IPS DF 19.7 (cell line): ENCODE results near the gene FKRP.

Experiments used
- DNase-seq: peaks from one replicate; pipeline ENCODE4 v3.0.0-alpha.2; 2013; ENCODE audit warnings: low read depth, low spot score

FKRP gene

DNA sequence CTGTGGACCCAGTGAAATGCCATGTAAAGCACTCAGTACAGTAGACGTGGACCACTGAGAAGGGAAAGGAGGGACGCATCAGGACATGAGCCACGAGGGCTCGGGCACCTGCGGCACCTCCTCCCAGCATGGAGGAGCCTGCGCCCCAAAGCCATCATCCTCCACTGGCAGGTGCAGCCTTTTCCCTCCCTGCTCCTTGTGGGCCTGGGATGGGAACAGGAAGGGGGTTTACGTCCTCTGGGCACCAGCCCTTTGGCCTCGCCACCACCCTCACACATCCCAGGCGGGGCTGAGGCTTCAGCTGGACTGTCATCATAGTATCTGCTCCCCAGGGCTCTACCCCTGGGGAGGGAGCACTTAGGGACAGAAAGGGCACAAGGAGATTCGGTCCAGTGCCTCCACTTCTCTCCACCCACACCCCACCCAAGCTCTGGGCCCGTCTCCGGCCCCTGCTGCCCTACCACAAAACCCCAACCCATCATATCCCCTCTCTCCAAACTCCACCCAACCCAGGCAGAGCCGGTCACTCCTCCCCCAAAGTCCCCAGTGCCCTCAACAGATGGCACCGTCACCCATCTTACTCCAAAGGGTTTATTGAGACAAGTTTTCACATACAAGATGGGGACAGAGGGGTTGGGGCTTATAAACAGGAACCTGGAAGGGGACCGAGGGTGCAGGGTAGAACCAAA, 26.8 kb upstream of the FKRP start:
- no peak for DNase-seq

DNA sequence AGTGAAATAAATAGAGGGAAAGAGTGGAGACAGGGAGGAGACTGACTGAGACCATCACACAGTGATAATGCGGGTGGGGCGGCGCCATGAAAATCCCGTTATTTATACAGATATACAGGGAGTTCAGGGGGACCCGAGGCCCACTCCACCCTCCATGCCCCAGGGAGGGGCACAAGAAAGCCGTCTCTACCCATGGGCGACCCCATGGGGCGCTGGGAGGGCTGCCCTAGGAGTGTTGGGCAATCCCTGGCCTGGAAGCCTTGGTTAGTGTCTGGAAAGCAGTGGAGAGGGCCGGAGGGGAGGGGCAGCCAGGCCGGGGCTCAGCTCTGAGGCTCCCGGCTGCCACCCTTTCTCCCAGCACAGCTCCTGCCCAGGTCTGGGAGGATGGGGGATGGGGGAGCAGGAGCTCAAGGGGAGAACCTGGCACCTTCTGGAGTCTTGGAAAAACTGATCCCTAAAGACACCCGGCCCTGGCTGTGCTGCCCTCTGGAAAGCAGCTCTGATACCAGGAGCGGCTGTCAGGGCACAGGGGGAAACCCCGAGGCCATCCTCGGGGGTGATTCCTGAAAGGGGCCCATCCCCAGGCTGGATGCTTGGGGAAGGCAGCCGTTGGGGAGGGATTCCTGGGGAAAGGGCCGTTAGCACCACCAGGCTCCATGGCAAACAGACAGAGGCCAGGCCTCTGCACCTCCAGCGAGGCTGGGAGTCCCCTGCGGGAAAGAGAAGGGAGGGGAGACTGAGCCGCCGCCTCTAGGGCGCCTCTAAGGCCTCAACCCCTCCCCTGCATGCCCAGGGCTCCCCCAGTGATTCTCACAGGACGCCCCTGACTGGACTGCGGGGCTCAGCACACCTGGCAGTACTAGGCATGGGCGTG, 26.0 kb upstream of the FKRP start:
- no peak for DNase-seq

DNA sequence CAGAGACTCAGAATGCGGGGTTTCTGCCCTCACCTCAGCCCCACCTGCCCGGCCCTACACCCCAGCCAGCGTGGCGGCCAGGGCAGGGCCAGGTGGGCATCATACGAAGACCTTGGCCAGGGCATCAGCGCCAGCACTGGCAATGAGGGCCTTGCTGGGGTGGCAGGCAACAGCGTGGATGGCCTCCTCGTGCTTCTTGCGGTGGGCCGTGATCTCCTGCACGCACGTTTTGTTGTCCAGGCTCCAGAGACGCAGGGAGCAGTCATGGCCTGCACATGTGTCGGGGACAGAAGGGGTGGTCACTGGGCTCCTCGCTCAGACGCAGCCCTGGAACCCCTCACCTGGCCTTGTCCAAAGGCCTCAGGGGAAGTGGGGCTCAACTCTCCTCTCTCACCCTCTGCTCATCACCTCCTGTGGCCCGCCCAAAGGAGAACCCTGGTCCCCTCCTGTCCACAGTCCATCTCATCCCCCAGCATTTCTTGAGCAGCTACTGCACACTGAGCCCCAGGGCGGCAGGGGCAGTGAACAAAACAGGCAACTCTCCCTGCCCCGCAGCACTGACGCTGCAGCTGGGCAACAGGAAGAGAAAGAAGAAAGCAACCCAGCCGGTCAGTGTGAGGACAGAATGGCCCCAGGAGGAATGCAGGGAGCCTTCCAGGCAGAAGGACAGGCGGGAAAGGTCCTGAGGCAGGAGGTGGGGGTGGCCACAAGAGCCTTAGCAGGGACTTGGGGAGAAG, 25.2 kb upstream of the FKRP start:
- no peak for DNase-seq

DNA sequence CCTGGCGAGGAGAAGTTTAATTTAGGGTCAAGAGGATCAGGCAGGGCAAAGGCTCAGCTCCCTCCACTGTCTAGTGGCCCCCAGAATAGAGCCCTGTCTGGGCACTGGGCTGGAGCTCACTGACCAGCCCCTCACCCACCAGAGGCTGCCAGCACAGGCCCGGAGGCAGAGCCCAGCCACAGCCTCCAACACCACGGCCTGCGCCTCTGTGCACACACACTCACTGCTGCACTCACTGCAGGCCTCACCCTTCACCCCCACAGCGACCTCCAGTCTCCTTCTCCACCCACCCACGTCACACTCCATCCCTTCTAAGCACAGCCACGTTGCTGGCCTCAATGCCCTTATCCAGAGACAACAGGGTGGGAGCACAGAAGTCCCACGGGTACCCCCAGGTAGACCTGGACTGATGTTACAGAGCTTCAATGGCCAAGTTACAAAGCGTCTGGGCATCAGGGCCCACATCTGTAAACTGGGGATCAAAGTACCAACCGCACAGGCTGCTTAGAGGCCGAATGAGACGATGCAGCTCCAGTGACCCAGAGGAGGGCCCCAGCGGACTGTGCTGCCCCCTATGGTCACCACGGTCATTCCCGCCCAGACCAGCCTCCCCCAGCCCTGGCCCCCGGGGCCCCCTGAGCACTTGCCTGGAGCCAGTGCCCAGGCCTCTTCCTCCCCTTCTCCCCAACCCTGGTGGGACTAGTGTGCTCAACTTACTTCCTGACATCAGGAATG, 24.4 kb upstream of the FKRP start:
- DNase-seq: no peak

DNA sequence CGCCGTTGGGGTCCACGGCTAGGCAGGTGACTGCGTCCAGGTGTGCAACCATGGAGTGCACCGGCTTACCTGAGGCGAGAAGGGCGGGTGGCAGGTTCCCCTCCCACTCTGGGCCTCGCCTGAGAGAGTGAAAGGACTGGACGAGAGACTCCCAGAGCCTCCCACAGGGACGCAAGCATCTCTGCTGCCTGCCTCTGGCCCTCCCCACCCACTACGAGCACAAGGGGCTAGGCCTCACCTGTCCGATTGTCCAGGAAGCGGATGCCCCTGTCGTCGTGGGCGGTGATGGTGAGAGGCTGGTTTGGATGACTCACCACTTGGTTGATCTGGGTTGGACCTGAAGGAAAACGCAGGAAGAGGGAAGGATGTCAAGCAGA, 23.9 kb upstream of the FKRP start:
- no peak for DNase-seq

DNA sequence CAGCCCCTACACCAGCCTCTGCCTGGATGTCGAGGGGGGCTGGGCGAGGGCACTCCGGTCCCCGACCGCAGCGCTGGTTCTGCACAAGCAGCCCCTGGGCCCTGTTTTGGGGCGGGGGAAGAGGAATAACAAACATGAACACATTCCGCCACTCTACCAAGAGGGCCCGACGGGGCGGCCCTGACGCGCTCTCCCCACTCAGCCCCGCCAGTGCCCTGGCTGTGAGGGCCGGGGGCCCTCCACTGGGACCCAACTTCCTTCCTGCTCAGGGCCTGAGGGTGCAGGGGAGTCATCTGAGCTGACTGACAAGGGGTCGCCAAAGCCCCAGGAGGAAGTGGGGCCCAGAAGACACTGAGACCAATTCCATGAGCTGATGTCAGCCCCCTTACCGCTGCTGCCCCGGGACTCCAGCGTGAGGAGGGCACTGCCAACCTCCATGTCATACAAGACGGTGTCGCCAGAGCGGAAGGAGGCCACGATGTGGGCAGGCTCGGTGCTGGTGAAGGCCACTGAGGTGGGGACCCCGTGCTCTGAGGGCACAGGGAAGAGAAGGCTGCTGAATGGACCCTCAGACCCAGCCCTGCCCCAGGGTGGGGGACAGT, 23.3 kb upstream of the FKRP start:
- no peak for DNase-seq

DNA sequence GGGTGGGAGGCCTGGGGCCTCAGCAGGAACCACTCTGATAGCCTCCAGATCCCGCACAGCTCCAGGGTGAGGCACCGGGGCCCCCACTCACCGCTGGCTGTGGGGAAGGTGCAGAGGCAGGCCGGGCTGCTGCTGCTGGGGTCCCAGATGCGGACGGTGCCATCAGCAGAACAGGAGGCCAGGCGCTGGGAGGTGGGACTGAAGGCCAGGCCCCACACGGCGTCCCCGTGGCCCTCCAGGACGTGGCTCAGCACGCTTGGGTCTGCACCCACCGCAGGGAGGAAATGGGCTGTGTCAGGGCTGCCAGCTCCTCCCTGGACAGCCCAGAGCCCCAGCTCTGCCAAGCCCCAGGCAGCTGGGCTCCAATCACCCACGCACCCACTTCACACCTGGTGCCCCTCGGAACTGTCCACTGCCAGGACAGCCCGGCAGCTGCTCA, 22.8 kb upstream of the FKRP start:
- no peak for DNase-seq

DNA sequence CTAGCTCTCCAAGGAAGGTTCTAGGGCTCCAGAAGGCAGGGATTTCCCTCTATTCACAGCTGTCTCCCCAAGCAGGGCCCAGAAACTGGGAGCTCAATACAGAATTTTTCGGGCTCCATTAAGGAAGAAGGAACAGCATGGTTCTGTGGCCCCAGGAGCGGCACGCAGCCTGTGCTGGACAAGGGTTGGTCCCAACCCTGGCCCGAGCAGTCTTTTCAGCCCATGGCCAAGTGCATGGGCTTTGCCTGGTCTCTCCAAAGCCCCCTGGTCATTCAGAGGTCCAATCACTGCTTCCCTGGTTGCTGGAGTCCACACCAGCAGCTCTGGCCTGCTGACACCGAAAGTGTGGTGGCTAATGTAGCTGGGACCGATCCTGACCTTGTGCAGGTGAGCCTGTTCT, 22.4 kb upstream of the FKRP start:
- DNase-seq: no peak

DNA sequence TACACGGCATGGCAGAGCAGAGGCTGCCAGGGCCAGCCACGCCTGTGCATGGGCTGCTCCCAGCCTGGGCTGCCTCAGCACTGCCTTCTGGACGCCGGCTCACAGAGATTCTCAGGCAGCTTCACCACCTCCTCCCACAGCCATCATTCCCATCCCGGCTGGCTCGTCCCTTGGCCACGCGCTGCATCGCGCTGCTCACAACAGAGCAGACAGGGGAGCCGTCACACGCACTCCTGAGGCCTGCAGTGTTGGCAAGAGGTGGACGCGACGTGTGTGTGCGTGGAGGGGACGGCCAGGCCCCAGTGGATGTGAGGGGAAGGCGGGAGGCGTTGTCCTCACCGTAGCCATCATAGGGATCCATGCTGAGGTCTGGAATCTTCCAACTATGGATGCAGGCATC, 21.4 kb upstream of the FKRP start:
- DNase-seq: no peak

DNA sequence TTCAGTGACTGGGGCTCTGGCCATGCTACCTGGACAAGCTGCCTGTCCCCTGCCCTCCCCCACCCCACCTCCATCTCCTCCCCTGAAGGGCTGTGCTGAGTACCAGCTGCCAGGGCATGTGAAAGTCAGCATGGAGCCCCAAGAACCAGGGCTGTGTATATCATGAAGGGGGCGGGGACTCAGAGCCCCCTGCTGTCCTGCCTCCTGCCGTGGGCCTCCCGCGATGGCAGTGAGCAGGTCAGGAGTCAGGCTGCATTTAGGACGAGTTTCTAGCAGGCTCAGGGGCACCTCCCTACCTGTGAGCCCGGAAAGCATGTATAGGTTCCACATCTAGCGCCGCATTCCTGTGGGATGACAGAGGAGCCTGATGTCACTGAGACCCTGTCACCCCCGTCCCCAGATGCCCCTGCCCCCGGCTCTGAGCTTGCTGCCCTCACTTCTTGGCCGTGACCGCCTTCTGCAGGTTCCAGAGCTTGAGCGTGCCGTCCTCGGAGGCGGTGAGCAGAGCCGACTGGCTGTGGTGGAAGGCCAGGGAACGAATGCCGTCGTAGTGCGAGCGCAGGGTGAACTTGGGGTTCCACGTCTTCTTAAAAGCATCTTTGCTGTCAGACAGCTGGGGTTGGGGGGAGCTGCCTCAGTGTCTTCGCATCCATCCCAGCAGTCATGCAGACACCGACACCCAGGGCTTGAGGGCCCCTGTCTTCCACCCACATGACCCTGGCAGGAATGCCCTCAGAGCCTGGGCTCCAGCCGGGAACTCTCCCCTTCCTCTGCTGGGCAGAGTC, 20.6 kb upstream of the FKRP start:
- no peak for DNase-seq

DNA sequence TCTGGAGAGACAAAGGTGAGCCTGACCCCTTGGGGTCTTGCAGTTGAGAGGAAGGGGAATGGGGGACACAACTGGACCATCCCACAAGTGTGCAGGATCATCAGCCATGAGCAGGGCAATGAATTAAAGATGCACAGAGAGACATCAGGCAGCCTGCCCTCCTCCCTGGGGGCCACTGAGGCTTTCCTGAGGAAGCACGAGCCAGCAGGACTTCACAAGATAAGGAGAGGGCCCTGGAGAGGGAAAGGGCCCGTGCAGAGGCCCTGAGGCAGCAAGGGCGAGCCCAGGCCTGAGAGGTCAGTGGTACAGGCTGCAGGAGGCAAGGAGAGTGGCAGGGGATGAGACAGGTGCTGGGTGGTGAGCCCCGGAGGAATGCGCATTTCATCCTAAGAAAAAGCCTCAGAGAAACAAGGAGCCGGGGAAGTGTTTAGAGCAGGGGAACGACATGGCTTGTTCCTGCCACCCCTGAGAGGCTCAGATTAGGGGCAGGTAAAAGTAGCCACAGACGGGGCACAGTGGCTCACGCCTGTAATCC, 19.9 kb upstream of the FKRP start:
- no peak for DNase-seq

DNA sequence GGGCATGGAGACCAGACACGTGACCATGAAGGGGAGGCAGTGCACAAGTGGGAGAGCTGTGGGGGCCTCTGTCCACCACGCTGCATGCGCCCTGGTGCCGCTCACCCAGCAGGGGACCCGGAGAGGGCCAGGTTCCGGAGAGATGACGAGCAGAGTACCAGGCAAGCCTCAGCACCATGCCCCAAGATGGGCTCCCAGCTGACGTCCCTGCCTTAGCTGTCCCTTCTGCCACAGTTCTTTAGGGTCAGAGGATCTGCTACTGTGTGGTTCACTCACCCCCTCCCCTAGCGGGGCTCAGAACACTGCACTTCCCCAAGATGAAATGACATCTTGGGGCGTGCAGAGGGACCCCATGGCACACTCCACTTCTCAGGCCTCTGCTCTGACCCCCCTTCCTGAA, 19.3 kb upstream of the FKRP start:
- no peak for DNase-seq

DNA sequence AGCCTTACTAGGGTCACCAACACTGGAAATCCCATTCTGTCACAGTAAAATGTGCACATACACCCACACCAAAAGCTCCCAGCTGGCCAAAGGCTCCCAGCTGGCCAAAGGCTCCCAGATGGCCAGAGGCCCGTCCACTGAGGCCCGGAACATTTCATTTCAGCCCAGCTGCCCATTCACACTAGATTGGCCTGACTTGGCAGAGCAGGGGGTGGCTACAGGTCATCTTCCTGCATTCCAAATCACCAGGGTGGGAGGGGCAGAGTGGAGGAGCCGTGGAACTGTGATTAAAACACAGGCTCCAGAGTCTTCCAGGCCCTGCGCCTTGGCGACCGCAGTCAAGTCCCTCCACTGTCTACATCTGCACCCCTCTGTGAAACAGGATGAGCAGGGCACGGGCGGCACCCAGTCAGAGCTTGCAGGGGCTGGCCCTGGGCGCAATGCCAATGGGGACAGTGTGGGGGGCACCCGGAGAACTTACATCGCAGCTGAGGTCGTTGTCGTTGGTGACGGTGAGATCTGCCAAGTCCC, 18.8 kb upstream of the FKRP start:
- DNase-seq: no peak

DNA sequence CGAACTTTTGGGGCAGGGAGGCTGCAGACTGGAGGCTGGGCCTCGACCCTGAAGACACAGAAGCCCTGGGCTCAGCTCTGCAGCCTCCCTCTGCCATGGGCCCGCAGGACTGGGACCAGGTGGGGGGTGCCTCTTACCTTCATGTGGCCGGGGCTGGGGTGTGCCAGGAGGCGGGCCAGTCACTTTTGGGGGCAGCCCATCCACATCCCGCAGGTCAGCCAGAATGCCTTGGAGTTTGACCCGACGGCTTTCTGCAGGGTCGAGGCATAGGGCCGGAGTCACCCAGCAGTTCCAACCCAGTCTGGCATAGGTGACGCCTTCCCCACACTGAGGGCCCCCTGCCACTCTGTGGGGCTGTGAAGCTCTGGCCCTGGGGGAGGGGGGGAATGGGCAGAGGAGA, 18.1 kb upstream of the FKRP start:
- no peak for DNase-seq

DNA sequence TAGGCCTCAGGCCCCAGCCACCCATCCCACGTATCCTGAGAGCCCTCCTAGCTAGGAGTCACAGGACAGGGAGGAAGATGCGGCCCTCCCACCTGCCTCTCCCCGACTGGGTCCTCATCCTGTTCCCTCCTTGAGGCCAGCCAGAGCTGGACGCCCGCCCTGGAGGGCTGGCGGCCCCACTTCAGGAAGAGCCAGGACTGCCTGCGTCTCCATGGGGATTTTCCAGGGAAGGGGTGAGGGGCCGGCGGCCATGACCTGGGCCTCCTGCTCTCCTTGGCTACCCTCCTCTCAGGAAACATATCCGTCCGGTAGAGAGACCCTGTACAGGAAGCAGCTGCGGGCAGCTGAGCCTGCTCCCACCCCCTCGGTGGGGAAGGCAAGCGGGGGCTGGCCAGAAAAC, 17.6 kb upstream of the FKRP start:
- no peak for DNase-seq

DNA sequence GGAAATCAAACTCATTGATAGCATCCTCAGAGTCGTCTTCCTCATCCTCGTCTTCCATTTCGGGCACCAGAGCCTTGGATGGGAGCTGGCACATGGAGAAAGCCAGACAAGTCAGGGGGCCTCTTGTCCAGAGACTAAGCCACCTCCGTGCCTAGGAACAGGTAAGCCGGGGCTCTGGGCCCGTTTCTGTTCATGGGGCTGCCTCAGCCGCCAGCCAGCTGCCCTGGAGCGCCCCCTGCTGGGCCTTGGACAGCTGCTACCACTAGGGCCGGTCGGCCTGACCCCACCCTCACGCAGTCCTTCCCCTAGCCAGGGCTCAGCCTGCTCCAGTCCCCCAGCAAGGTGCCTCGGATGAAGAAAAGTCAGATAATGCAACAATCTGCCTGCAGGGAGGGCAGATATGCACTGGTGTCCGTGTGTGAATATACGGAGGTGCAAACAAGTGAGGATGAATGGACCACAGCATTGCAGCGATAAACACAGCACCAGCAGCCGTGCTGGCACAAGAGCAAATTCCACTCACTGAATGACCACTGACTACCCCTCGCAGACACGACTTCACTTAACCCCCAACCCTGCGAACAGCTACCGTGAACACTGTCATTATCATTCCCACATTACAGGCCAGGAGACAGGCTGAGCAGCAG, 17.0 kb upstream of the FKRP start:
- DNase-seq: no peak

DNA sequence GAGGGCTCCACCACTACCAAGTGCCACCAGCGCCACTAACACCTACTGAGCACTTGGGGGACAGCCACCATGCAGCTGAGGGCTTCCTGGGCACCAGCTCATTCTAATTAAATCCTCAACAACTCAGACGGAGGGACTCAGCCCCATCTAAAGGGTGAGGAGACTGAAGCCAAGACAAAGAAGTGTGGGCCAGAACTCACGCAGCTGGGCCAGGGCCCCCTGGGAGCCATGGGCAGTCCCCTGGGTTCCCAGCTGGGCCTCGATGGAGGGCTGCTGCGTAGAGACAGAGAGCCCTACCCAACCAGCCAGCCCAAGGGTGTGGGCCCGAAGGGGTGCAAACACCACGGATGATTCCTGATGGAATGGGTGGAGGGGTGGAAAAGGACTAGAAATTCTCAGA, 16.2 kb upstream of the FKRP start:
- no peak for DNase-seq

DNA sequence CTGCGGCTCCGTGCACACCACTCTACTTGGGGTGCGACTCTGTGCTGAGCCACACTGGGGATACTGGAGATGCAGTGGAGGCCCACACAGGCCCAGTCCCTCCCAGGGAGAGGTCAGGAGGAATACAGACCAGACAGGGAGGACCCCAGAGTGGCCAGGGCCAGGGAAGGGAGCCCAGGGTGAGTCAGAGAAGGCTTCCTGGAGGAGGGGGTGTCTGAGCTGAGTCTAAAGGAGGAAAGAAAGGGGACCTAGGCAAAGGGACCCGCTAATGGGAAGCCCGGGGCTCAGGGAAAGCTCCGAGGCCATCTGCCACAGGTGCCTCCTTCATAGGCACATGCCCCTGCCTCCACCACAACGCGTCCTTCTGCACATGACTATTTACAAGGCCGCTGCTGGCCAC, 15.7 kb upstream of the FKRP start:
- DNase-seq: no peak

DNA sequence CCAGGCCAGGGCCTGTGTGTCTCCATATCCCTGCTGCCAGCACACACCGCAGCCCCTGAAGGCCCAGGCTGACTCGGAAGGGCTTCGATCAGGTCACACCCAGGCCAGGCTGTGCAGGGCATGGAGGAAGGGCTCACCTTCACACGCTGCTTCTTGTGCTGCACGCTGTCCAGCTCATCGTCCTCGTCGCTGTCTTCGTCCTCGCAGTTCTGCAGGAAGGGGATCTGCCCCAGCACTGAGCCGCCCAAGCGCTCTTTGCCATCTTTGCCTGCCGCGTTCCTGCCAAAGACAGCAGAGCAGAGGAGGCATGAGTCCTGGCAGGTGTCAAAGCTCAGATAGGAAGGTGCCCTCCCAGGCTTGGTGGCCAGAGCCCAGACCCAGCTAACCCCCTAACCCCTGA, 15.3 kb upstream of the FKRP start:
- no peak for DNase-seq
